NB4 (cell line): ENCODE data around the gene QSOX1.

Experiments used
- DNase-seq: peaks from one replicate; pipeline ENCODE4 v3.0.0; 2010; ENCODE audit warnings: low read depth
- H3K4me3 ChIP-seq: one replicate; pipeline ENCODE4 v1.5.1; 2011; ENCODE audit warnings: mild to moderate bottlenecking, low read depth, low read length, moderate library complexity
- CTCF ChIP-seq: IDR thresholded peaks from one replicate; pipeline ENCODE4 v1.5.1; 2012; ENCODE audit warnings: low read depth, low read length
- MYC ChIP-seq: IDR thresholded peaks from 2 replicates; pipeline ENCODE4 v1.6.1; 2011; ENCODE audit warnings: low read depth, low read length
- POLR2A ChIP-seq: IDR thresholded peaks from 2 replicates; pipeline ENCODE4 v1.6.1; 2011; ENCODE audit warnings: mild to moderate bottlenecking; ENCODE audit not compliant: insufficient read length; ENCODE audit errors: extremely low read depth
- TF ChIP-seq, protein P1 (sequence below): IDR thresholded peaks from 2 replicates; pipeline ENCODE4 v1.6.1; 2011; ENCODE audit warnings: low read depth, low read length

Gene QSOX1

GRCh38 chr1:180219776-180220175, 65.1 kb downstream of the QSOX1 start:
- no peak for DNase-seq
- no peak overlapping the region for H3K4me3 ChIP-seq
- no peak for TF ChIP-seq CTCF
- TF ChIP-seq POLR2A: no peak
- no peak for TF ChIP-seq MYC
- TF ChIP-seq, protein P1, sequence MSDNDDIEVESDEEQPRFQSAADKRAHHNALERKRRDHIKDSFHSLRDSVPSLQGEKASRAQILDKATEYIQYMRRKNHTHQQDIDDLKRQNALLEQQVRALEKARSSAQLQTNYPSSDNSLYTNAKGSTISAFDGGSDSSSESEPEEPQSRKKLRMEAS: no peak

DNA sequence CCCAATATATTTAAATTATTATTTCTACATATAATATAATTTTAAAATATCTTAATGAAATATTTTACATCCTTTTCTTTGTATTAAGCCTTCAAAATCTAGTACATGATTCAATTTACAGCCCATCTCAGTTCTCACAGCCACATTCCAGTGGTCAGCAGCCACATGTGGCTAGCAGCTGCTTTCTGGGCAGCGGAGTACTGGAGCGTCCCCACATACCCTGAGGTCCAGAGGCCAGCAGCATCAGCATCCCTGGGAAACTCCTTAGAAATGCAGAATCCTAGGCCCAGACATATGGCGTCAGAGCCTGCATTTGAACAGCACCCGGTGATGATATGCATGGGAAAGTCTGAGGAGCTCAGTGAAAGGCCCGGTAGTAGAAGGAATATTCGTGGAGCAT, 66.8 kb downstream of the QSOX1 start:
- no peak for DNase-seq
- H3K4me3 ChIP-seq: no peak overlapping the region
- TF ChIP-seq POLR2A: no peak

DNA sequence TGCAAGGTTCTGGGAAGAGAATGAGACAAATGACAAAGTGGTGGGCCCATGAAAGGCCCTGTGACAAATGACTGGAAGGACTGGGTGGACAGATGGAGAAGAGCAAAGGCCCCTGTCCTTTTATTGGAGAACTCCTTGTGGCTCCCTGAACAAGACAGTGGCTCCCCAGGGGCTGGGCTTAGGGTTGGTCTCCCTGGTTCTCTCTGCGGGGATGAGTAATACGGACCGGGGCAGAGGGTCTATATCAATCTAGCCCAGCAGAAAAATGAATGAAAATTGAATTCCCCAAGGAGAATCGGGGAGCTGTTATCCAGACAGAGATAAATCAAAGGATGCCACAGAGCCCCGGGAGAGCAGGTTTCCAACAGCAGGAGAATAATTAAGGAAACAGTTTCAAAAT, 70.2 kb downstream of the QSOX1 start:
- no peak for DNase-seq
- H3K4me3 ChIP-seq: no peak overlapping the region
- TF ChIP-seq CTCF (no peak), MYC (no peak), POLR2A (no peak)
- TF ChIP-seq, protein P1: no peak

DNA sequence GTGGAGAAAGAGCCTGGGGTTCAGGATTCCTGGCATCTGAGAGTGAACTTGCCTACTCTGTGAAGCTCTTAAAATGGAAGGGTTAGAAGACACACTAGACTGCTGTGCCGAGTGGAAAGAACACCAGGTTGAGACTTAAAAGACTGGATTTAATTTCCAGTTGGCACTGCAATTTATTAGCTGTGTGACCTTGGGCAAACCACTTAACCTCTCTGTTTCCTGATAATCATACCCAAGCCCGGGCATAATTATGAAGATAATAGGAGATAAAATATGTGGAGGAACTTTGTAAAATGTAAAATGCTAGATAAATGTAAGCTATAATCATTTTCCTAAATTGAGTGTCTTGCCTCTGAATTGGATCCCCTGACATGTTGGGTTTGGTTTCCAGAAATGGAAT, 70.7 kb downstream of the QSOX1 start:
- no peak overlapping the region for H3K4me3 ChIP-seq
- no peak for DNase-seq
- TF ChIP-seq CTCF: no peak
- TF ChIP-seq, protein P1: no peak
- no peak for TF ChIP-seq POLR2A
- TF ChIP-seq MYC: no peak

DNA sequence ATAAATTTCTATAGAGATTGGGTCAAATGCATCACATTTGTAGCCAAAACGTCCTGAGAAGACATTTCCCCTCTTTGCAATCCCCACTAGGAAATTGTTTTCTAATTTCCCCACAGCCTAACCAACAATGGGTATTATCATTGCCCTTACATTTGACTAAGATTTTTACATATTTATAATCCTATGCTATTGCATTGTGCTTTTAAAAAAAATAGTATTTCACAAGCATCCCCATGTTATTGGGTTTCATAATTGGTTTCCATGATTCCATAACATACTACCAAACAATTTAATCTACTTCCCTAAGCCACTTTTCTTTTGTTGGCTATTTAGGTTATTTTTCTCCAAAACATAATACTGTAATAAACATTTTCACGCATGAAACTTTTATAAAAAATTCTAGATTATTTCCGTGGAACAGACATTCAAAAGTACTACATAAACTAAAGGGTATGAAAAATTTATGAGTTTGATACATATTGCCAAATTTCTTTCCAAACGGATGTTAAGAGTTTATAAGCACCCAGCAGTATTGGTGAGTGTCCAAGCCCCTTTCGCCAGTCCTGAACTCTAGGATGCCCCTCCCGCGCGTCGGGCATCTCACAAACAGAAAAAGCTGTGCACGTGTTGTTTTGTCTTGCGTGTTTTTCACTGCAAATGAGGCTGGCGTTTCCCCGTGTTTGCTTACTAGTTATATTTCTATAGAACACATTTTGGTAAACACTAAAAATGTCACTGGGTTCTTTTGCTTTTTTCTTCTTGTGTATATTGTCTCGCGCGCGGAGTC, 73.4 kb downstream of the QSOX1 start:
- no peak overlapping the region for H3K4me3 ChIP-seq

DNA sequence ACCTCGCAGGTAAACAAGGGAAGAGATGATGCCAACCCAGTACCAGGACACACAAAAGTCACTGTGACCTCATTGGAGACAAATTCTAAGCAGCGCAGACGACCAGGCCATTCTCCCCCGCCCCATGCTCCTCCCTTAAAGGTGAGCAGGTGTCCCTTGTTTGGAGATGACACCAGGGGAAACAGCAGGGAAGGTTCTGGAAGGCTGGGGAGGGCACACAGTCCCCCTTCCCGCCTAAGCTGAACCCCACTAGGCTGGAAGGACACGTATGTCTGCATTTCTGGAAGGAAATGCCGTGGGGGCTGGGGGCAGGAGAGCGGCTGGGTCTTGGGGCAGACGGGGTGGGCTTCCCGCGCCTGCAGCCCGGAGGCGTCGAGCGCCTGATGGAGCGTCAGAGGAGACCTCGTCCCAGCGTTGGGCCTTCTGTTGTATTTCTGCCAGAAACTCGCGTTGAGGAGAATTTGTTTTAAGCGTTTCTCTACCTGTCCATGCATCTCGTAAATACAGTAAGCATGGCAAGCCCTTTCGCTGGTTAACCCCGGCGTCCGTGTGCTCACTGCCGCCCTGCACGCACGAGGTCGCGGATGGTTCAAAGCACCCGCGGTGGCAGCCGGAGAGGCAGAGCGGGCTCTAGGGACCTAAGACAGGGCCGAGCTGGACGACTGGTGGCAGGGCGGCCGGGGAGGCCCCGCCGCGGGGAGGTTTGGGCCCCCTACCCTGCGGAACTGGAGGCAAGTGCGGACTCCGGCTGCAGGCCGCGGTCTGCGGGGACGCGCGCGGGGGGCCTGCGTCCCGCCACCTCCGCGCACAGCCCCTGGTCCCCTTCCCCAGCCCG, 74.2 kb downstream of the QSOX1 start:
- DNase-seq: peak; percentile 47
- H3K4me3 ChIP-seq: peak overlapping the region; percentile 52

More for the DNA sequence above, 73.4 kb downstream of the QSOX1 start:
- no peak for TF ChIP-seq POLR2A
- TF ChIP-seq, protein P1: no peak
- TF ChIP-seq MYC: no peak
- DNase-seq: no peak

More for the DNA sequence above, 74.2 kb downstream of the QSOX1 start:
- TF ChIP-seq MYC: no peak
- no peak for TF ChIP-seq POLR2A
- TF ChIP-seq, protein P1: no peak
- TF ChIP-seq CTCF: no peak
